Measurements from ENCODE around the gene ENTREP3.

Gene ENTREP3

GRCh38 chr1:155206891-155207805, 48.1 kb downstream of the ENTREP3 start:
- DNase-seq (ENCODE audit: low read depth in 1 of 2, low spot score in 1 of 2): peak; percentile 74 to 93
- in situ Hi-C loops (cut with HindIII; ENCODE audit: low pct_unique_long_range_greater_than_20kb, low sequenced_read_pairs): no loop called here
- no peak for TF ChIP-seq JUND (IDR thresholded peaks at IDR 0.05; ENCODE audit: low read depth)

- in situ Hi-C loops (cut with HindIII; ENCODE audit: low pct_unique_long_range_greater_than_20kb, low sequenced_read_pairs): no loop called here
- TF ChIP-seq JUND (IDR thresholded peaks at IDR 0.05; ENCODE audit: low read depth): no peak
- no peak for DNase-seq (ENCODE audit: low read depth in 1 of 2, low spot score in 1 of 2)
Observed at GRCh38 chr1:155205969-155206593, 49.2 kb downstream of the ENTREP3 start.

- TF ChIP-seq JUND (IDR thresholded peaks at IDR 0.05; ENCODE audit: low read depth): no peak
- DNase-seq (ENCODE audit: low read depth in 1 of 2, low spot score in 1 of 2): no peak
- in situ Hi-C loops (cut with HindIII; ENCODE audit: low pct_unique_long_range_greater_than_20kb, low sequenced_read_pairs): no loop called here
Observed at GRCh38 chr1:155205035-155205434, 50.2 kb downstream of the ENTREP3 start.

- in situ Hi-C loops (cut with HindIII; ENCODE audit: low pct_unique_long_range_greater_than_20kb, low sequenced_read_pairs): no loop called here
- no peak for TF ChIP-seq JUND (IDR thresholded peaks at IDR 0.05; ENCODE audit: low read depth)
Observed at GRCh38 chr1:155202731-155203515, 52.4 kb downstream of the ENTREP3 start.

GRCh38 chr1:155202198-155202597, 53.1 kb downstream of the ENTREP3 start:
- in situ Hi-C loops (cut with HindIII; ENCODE audit: low pct_unique_long_range_greater_than_20kb, low sequenced_read_pairs): no loop called here
- DNase-seq (ENCODE audit: low read depth in 1 of 2, low spot score in 1 of 2): no peak
- no peak for TF ChIP-seq JUND (IDR thresholded peaks at IDR 0.05; ENCODE audit: low read depth)

More at GRCh38 chr1:155202731-155203515, 52.4 kb downstream of the ENTREP3 start:
- DNase-seq (ENCODE audit: low read depth in 1 of 2, low spot score in 1 of 2): no peak

GRCh38 chr1:155200920-155201319, 54.4 kb downstream of the ENTREP3 start:
- DNase-seq (ENCODE audit: low read depth in 1 of 2, low spot score in 1 of 2): no peak
- in situ Hi-C loops (cut with HindIII; ENCODE audit: low pct_unique_long_range_greater_than_20kb, low sequenced_read_pairs): no loop called here
- TF ChIP-seq JUND (IDR thresholded peaks at IDR 0.05; ENCODE audit: low read depth): no peak

GRCh38 chr1:155199792-155200191, 55.5 kb downstream of the ENTREP3 start:
- DNase-seq (ENCODE audit: low read depth in 1 of 2, low spot score in 1 of 2): no peak
- TF ChIP-seq JUND (IDR thresholded peaks at IDR 0.05; ENCODE audit: low read depth): no peak
- in situ Hi-C loops (cut with HindIII; ENCODE audit: low pct_unique_long_range_greater_than_20kb, low sequenced_read_pairs): no loop called here

- in situ Hi-C loops (cut with HindIII; ENCODE audit: low pct_unique_long_range_greater_than_20kb, low sequenced_read_pairs): no loop called here
- TF ChIP-seq JUND (IDR thresholded peaks at IDR 0.05; ENCODE audit: low read depth): no peak
- DNase-seq (ENCODE audit: low read depth in 1 of 2, low spot score in 1 of 2): no peak
Observed at GRCh38 chr1:155198547-155198906, 56.8 kb downstream of the ENTREP3 start.

- in situ Hi-C loops (cut with HindIII; ENCODE audit: low pct_unique_long_range_greater_than_20kb, low sequenced_read_pairs): no loop called here
- TF ChIP-seq JUND (IDR thresholded peaks at IDR 0.05; ENCODE audit: low read depth): no peak
- no peak for DNase-seq (ENCODE audit: low read depth in 1 of 2, low spot score in 1 of 2)
Observed at GRCh38 chr1:155197901-155198546, 57.3 kb downstream of the ENTREP3 start.
